Omental fat pad (tissue), 4 donors: ENCODE results near the gene NLGN1. TPM values are rescaled to one million over a fixed set of nuclear protein-coding genes. Genes with fewer than 3 reads are reported as not detected.

Source experiments
- ATAC-seq: fragments of 150-250 bp; one replicate; pipeline ENCODE4 v1.9.1; 2016; ENCODE audit warnings: mild to moderate bottlenecking, moderate library complexity; ENCODE audit not compliant: low FRiP score
- DNase-seq: peaks from one replicate; pipeline ENCODE4 v3.0.0-alpha.2; 2019; ENCODE audit warnings: low spot score
- CTCF ChIP-seq, 3 donors: fragments of 450-650 bp; IDR thresholded peaks; one replicate each; pipeline ENCODE4 v1.5.1; 2016 to 2017; ENCODE audit warnings: antibody characterized with exemption in 3 of 3, mild to moderate bottlenecking in 3 of 3, moderate library complexity in 2 of 3
- total RNA-seq, 4 donors: library from RNA; depleted of rRNA; stranded (reverse); fragments of >200 nt; gene quantifications; one replicate each; pipeline ENCODE4 v1.1.0, GENCODE V29; 2016

Gene NLGN1
- total RNA-seq, 4 donors from 2014 or later, result 5.3 to 17.4 (median 12.5) TPM

DNA sequence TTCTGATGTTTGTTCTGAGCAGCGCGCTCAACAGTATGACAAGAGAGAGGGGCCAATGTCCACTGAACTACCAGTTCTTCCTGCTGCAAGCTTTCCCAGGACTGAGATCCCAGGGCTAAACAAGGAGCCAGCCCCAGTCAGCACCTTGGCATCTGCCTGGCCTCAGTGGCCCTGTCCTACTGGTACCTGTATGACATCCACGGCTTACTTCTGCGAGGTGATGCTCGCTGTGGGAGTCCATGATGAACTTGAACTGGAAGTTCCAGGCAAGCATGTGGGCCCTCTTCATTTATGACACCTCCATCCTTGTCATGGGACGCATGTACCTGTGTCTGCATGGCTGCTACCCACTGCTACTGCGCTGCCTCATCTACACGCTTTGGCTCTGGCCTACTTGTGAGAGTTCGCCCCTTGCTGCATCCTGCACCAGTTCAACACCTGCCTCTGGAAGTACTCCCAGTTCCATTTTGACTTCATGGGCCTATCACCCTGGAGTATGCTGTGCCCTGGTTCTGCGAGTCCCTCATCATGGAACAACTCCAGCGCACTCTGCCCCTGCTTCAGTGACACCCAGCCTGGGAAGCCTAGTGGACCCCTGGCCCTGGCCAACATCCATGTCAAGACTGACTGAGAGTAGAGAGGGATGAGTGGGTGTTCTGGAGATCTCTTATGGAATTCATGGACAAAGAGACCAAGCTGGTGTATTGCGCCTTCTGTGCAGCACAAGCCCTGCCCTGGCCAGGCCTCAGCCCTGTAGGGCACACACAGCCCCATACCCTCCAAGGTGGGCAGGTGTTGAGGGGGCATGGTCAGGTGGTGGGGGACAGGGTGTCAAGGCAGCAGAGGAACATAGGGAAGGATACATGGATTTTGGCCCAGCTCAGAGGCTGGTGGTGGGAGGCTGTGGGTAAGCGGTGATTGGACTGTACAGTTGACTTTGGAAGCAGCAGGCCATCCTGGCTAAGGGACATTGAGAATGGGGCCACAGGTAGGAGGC lies 246.8 kb downstream of the NLGN1 start:
- TF ChIP-seq CTCF (IDR thresholded peaks at IDR 0.05), result no peak
- ATAC-seq, result no peak
- no peak for DNase-seq

DNA sequence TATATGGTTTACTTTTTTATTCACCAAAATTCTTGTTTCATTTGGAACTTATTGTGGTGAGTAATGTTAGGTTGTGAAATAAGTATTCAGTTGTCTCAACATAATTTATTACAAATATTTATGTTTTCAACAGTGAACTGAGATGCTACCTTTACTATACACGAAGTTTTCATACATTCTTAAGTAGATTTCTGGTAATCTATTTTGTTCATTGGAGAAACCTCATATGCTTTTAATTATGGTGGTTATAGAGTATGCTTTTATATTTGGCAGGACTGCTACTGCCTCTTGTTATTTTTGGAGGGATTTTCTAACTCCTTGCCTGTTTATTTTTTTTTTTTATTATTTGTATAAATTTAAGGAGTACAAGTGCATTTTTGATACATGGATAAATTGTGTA lies 253.1 kb downstream of the NLGN1 start:
- no peak for TF ChIP-seq CTCF (IDR thresholded peaks at IDR 0.05)
- no peak for DNase-seq
- no peak for ATAC-seq

- TF ChIP-seq CTCF (IDR thresholded peaks at IDR 0.05), result no peak
- DNase-seq, result no peak
- no peak for ATAC-seq
Observed at GRCh38 chr3:173652093-173652492, 254.5 kb downstream of the NLGN1 start.

DNA sequence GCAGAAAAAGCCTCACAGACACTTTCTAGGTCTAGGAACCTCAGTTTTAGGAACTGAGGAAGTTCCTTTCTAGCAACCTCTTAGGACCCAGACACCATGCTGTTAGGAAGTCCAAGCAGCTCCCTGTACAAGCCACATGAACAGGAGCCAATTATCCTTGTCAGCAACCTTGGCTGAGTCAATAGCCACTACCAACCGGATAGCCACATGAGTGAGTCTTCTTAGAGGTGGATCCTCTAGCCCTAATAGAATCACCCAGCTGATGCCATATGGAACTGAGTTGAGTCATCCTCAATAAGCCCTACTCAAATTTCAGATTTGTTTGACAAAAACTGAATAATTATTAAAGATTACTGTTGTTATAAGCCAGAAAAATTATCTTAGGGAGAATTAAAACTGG lies 256.2 kb downstream of the NLGN1 start:
- TF ChIP-seq CTCF (IDR thresholded peaks at IDR 0.05), result no peak
- DNase-seq, result no peak
- no peak for ATAC-seq

- DNase-seq, result no peak
- no peak for ATAC-seq
- TF ChIP-seq CTCF (IDR thresholded peaks at IDR 0.05), result no peak
Observed at GRCh38 chr3:173659972-173660371, 262.4 kb downstream of the NLGN1 start.

DNA sequence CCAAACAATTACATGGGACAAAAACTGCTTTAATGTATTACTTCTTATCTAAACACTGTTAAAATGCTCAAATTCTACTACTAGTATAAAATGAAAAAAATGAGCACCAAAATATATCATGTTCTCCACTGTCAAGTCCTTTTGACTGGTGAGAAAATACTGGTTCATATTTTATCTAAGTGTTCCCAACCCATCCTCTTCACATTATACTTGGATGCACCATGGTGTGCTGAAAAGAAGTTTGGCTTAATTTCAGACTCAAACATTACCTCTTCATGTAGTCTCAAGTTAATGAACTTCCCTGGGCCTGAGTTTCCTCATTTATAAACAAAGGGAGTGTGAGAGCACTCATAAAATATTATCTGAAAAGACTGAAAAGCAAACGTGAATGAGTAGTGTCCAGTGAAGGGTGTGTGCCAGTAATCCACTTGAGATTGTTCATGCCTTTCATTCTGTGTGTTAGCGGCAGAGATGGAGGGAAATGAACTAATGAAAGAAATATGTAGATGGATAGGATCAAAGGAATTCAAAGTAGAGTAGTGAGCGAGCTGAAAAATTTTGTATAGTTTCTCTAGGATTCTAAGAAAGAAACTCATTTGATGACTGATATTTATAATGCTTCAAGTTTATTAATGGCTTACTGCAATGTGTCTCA lies 263.2 kb downstream of the NLGN1 start:
- peak; percentile 62 for ATAC-seq
- TF ChIP-seq CTCF (IDR thresholded peaks at IDR 0.05), result no peak

More for the DNA sequence above, 263.2 kb downstream of the NLGN1 start:
- no peak for DNase-seq
